K562 (cell line): ENCODE data around the gene KAT2B. TPM values are rescaled to one million over a fixed set of nuclear protein-coding genes. Genes with fewer than 3 reads are reported as not detected.

ENCODE experiments used
- ATAC-seq: fragments of 200-7000 bp; cut with Tn5 transposase; 3 replicates; pipeline ENCODE4 v1.9.1; 2020; ENCODE audit warnings: moderate library complexity
- BruUV-seq: library from RNA; stranded (reverse); fragments of 400-500 nt; replicated peaks from 2 replicates; lab custom pipeline; 2021; lab: Mats Ljungman, UMichigan
- CTCF ChIA-PET: fragments of 300-600 bp; formaldehyde crosslinking; extraction: SDS; loops from one replicate; lab custom pipeline; 2021; ENCODE audit warnings: low intra/inter-chr PET ratio; lab: Yijun Ruan, JAX
- POLR2A ChIA-PET: fragments of 300-600, 350-650 bp; sonication (Branson Sonifier 250); formaldehyde crosslinking; extraction: SDS; loops from one replicate; lab custom pipeline; 2021; ENCODE audit warnings: antibody characterized with exemption, inconsistent platforms; lab: Yijun Ruan, JAX
- DNase-seq, 4 experiments: peaks; one replicate each; pipeline versions ENCODE4 v3.0.0 to v3.0.0-alpha.2; 2011 to 2018; ENCODE audit warnings: low spot score in 3 of 4, mixed read lengths in 3 of 4; ENCODE audit errors: extremely low read depth in 1 of 4
- FAIRE-seq: peaks from 2 replicates; lab custom pipeline; 2011; peaks lifted over from hg19 to GRCh38; lab: Jason Lieb, UNC
- H2AFZ ChIP-seq: 2 replicates; pipeline ENCODE4 v1.6.0; 2011; ENCODE audit warnings: low read depth, low read length, control low read depth, inconsistent platforms
- H3K27ac ChIP-seq: fragments of 200-600 bp; 3 replicates; pipeline ENCODE4 v1.8.0; 2011; ENCODE audit warnings: low read depth, mild to moderate bottlenecking, control low read depth, inconsistent platforms, low read length, moderate library complexity, mixed read lengths; ENCODE audit errors: extremely low read depth
- H3K27me3 ChIP-seq, 2 experiments: fragments of 300-600 bp in 1 of 2; 2 replicates in 1 of 2; 3 replicates in 1 of 2; pipeline versions ENCODE4 v1.6.0 to v1.8.0; 2011; ENCODE audit warnings: inconsistent platforms in 2 of 2, low read length in 2 of 2, mild to moderate bottlenecking in 1 of 2, mixed read lengths in 1 of 2, moderate library complexity in 1 of 2; ENCODE audit not compliant: control insufficient read depth in 2 of 2, insufficient read depth in 2 of 2
- H3K36me3 ChIP-seq: fragments of 300-600 bp; 3 replicates; pipeline ENCODE4 v1.8.0; 2011; ENCODE audit warnings: mild to moderate bottlenecking, low read length, inconsistent platforms; ENCODE audit not compliant: control insufficient read depth, insufficient read depth
- H3K4me1 ChIP-seq, 2 experiments: fragments of 200-600 bp in 1 of 2; replicated peaks in 1 of 2; 2 replicates in 1 of 2; 3 replicates in 1 of 2; pipeline versions ENCODE4 v1.5.1 to v1.8.0; 2011; ENCODE audit warnings: inconsistent platforms in 2 of 2, low read length in 2 of 2, mild to moderate bottlenecking in 1 of 2, mixed read lengths in 1 of 2, moderate library complexity in 1 of 2; ENCODE audit not compliant: control insufficient read depth in 2 of 2, insufficient read depth in 2 of 2
- H3K4me2 ChIP-seq: 2 replicates; pipeline ENCODE4 v1.6.1; 2011; ENCODE audit warnings: low read length, control low read depth, inconsistent platforms, mixed read lengths; ENCODE audit not compliant: insufficient read depth
- H3K4me3 ChIP-seq: fragments of 200-600 bp; sonication (generic), shearing (Covaris generic); 2 replicates; pipeline ENCODE4 v1.5.1; 2016; ENCODE audit warnings: control low read depth, inconsistent platforms
- H3K79me2 ChIP-seq: fragments of 200-600 bp; 3 replicates; pipeline ENCODE4 v1.8.0; 2011; ENCODE audit warnings: low read length, inconsistent platforms; ENCODE audit not compliant: control insufficient read depth, insufficient read depth
- H3K9ac ChIP-seq, 2 experiments: 2 replicates each; pipeline versions ENCODE4 v1.6.0 to v1.6.1; 2011; ENCODE audit warnings: low read depth in 2 of 2, low read length in 2 of 2, control low read depth in 1 of 2, inconsistent platforms in 1 of 2, mild to moderate bottlenecking in 1 of 2, mixed read lengths in 1 of 2; ENCODE audit not compliant: insufficient read depth in 1 of 2
- H3K9me1 ChIP-seq: one replicate; pipeline ENCODE4 v1.6.0; 2011; ENCODE audit warnings: inconsistent platforms, mild to moderate bottlenecking, low read length, moderate library complexity; ENCODE audit not compliant: control insufficient read depth, insufficient read depth
- H3K9me3 ChIP-seq: replicated peaks from 2 replicates; pipeline ENCODE4 v1.5.1; 2011; ENCODE audit warnings: low read depth, low read length, inconsistent platforms; ENCODE audit not compliant: control insufficient read depth, insufficient read depth
- H4K20me1 ChIP-seq: replicated peaks from 2 replicates; pipeline ENCODE4 v1.6.1; 2011; ENCODE audit warnings: low read length, inconsistent platforms, mixed read lengths; ENCODE audit not compliant: control insufficient read depth, insufficient read depth
- BACH1 ChIP-seq: fragments of 200-800 bp; sonication (Bioruptor generic); IDR thresholded peaks from 2 replicates; pipeline ENCODE4 v1.6.1; 2016; ENCODE audit warnings: missing genetic modification characterization, missing compliant biosample characterization
- CEBPZ ChIP-seq: fragments of 150-350 bp; IDR thresholded peaks from 2 replicates; pipeline ENCODE4 v1.6.1; 2014; ENCODE audit warnings: low read depth, mild to moderate bottlenecking, low read length, borderline replicate concordance
- FOSL1 ChIP-seq: fragments of 200-800 bp; sonication (Bioruptor generic); conservative IDR thresholded peaks from 2 replicates; pipeline ENCODE4 v1.6.1; 2016; ENCODE audit warnings: missing genetic modification characterization, missing compliant biosample characterization
- GABPB2 ChIP-seq: fragments of 250-450 bp; sonication (Bioruptor Pico); conservative IDR thresholded peaks from 2 replicates; pipeline ENCODE4 v1.5.1; 2021; ENCODE audit warnings: mild to moderate bottlenecking
- KLF13 ChIP-seq: fragments of 450-650 bp; IDR thresholded peaks from 2 replicates; pipeline ENCODE4 v1.6.1; 2016; ENCODE audit warnings: missing genetic modification characterization, low read depth, mild to moderate bottlenecking, missing compliant biosample characterization, moderate library complexity, borderline replicate concordance
- MAZ ChIP-seq, 2 experiments: fragments of 450-650 bp in 1 of 2; sonication (generic) in 1 of 2; formaldehyde crosslinking; IDR thresholded peaks in 1 of 2; conservative IDR thresholded peaks in 1 of 2; 2 replicates each; pipeline versions ENCODE4 v1.4.0 to v1.5.0; 2020; ENCODE audit warnings: mild to moderate bottlenecking in 1 of 2, missing genetic modification reagents in 1 of 2
- MBD2 ChIP-seq: sonication (generic); IDR thresholded peaks from 2 replicates; pipeline ENCODE4 v1.6.1; 2016; ENCODE audit warnings: low read depth, borderline replicate concordance
- NFIC ChIP-seq: fragments of 450-650 bp; IDR thresholded peaks from 2 replicates; pipeline ENCODE4 v1.6.1; 2017; ENCODE audit warnings: mild to moderate bottlenecking, inconsistent platforms
- NR2C1 ChIP-seq, 2 experiments: fragments of 450-650 bp; IDR thresholded peaks; 2 replicates each; pipeline ENCODE4 v1.6.1; 2017; ENCODE audit warnings: mild to moderate bottlenecking in 2 of 2, antibody characterized with exemption in 1 of 2, inconsistent platforms in 1 of 2, missing compliant biosample characterization in 1 of 2, missing genetic modification characterization in 1 of 2
- PHB2 ChIP-seq: fragments of 450-650 bp; IDR thresholded peaks from 2 replicates; pipeline ENCODE4 v1.6.1; 2017; ENCODE audit warnings: low read depth
- RBM15 ChIP-seq: fragments of 200-400 bp; formaldehyde crosslinking; IDR thresholded peaks from 2 replicates; pipeline ENCODE4 v1.6.1; 2018; ENCODE audit warnings: mild to moderate bottlenecking, low read length, moderate library complexity; ENCODE audit not compliant: insufficient read depth
- SMAD3 ChIP-seq: fragments of 450-650 bp; formaldehyde crosslinking; conservative IDR thresholded peaks from 2 replicates; pipeline ENCODE4 v1.4.0; 2020; ENCODE audit warnings: mild to moderate bottlenecking
- THRA ChIP-seq: fragments of 450-650 bp; IDR thresholded peaks from 2 replicates; pipeline ENCODE4 v1.6.1; 2017; ENCODE audit warnings: mild to moderate bottlenecking, moderate library complexity
- ZKSCAN1 ChIP-seq: fragments of 150-350 bp; IDR thresholded peaks from 2 replicates; pipeline ENCODE4 v1.6.1; 2016; ENCODE audit warnings: low read depth, low read length
- ZNF584 ChIP-seq: fragments of 200-800 bp; sonication (Bioruptor generic); IDR thresholded peaks from 2 replicates; pipeline ENCODE4 v1.6.1; 2016; ENCODE audit warnings: low read depth, mild to moderate bottlenecking, missing genetic modification characterization, missing compliant biosample characterization
- WGBS: fragments of 100-300 bp; shearing (Covaris generic); methylation state at CpG from one replicate; pipeline ENCODE4 v1.1.6; 2016; ENCODE audit warnings: low coverage, mixed read lengths; ENCODE audit not compliant: insufficient coverage; ENCODE audit errors: missing lambda C conversion rate; 5-methylcytosine and 5-hydroxymethylcytosine counted together
- in situ Hi-C: fragments of 300-500 bp; cut with MboI; formaldehyde crosslinking; loops from 4 replicates; pipeline ENCODE4 v1.15.0; 2018; ENCODE audit warnings: inconsistent platforms, mixed read lengths
- intact Hi-C: fragments of 100-400 bp; cut with micrococcal nuclease; formaldehyde crosslinking; loops from 2 replicates; pipeline ENCODE4 v1.14.2; 2022
- polyA plus RNA-seq, 8 experiments: library from polyadenylated mRNA; depleted of rRNA in 4 of 8; stranded (reverse) in 5 of 8; unstranded in 3 of 8; fragments of >200 nt; fragmentation: Nextera tagmentation in 2 of 8; fragmentation: Illumina TruSeq in 1 of 8; extraction: Ambion mirVana in 2 of 8; extraction: Trizol in 1 of 8; gene quantifications; 2 replicates each; pipeline versions ENCODE4 v1.2.1 to v1.2.3, GENCODE V29; 2011 to 2014; ENCODE audit warnings: inconsistent platforms in 1 of 8, missing spikeins in 1 of 8
- total RNA-seq, 7 experiments: library from RNA; depleted of rRNA in 6 of 7; stranded (reverse); fragments of >200 nt in 6 of 7; fragmentation: Illumina TruSeq in 2 of 7; extraction: Trizol in 2 of 7; gene quantifications; 2 replicates each; pipeline versions ENCODE4 v1.2.1 to v1.2.3, GENCODE V29; 2011 to 2021; ENCODE audit warnings: low replicate concordance in 1 of 7

Gene KAT2B
- total and polyA plus RNA-seq, 9 of the 15 experiments (the other 6 are each of a cell fraction or from before 2014, with no cell fraction given): 3.3 to 14.9 (median 12.2) TPM

GRCh38 chr3:20023623-20024405 is 16.4 kb upstream of the KAT2B start (continued):
- TF ChIP-seq MAZ (CRISPR knock-in tag; conservative IDR thresholded peaks at IDR 0.05 in 1 of 2, IDR thresholded peaks at IDR 0.05 in 1 of 2): 0 out of 4 replicates have a peak, but pooled peaks of 1 of the 2 experiments have one; percentile 42
- no peak for TF ChIP-seq NR2C1 (IDR thresholded peaks at IDR 0.05)
- TF ChIP-seq NR2C1 (tag; IDR thresholded peaks at IDR 0.05): 0 out of 2 replicates have a peak, but pooled peaks have one; percentile 8
- no peak for TF ChIP-seq ZKSCAN1

GRCh38 chr3:20027136-20027535 is 13.1 kb upstream of the KAT2B start:
- Histone ChIP-seq H3K36me3 (no peaks in the 10 kb centered on the region), H3K79me2 (no peaks in the 10 kb centered on the region), H3K4me2 (no peak overlapping the region), H2AFZ (peak overlapping the region; percentile 46; the same call in 1 of the 2 replicates), H4K20me1 (no peaks in the 10 kb centered on the region), H3K27me3 (no peaks in the 10 kb centered on the region), H3K9me3 (no peaks in the 10 kb centered on the region), H3K27ac (no peak overlapping the region), H3K4me1 (peaks cover 8 to 24% of the 10 kb centered on the region in 2 experiments; a peak in 4 of 5 replicates), H3K4me3 (no peak overlapping the region), H3K9me1 (no peaks in the 10 kb centered on the region), H3K9ac (no peak overlapping the region)
- intact Hi-C loops: no loop called here
- in situ Hi-C loops: no loop called here
- BruUV-seq: no TSS peak
- no peak for ATAC-seq
- POLR2A ChIA-PET: interaction anchor here (1.0 to 1.2 kb wide), 2 partner anchors 11 to 14 kb away, joined by 3 to 4 read pairs; no protein-coding TSS in a partner anchor
- WGBS: 91% methylated on average over 4 of the region's 4 CpGs
- CTCF ChIA-PET: no interaction called here
- no peak for FAIRE-seq
- DNase-seq: no peak
- TF ChIP-seq THRA: no peak
- no peak for TF ChIP-seq GABPB2
- TF ChIP-seq KLF13: no peak
- TF ChIP-seq RBM15: no peak
- no peak for TF ChIP-seq BACH1 (tag)
- TF ChIP-seq SMAD3 (CRISPR knock-in tag): no peak
- no peak for TF ChIP-seq PHB2
- no peak for TF ChIP-seq FOSL1 (tag)
- no peak for TF ChIP-seq ZNF584 (CRISPR knock-in tag)
- TF ChIP-seq NFIC: no peak
- TF ChIP-seq MBD2: no peak
- TF ChIP-seq CEBPZ: no peak
